B cell (primary cell): ENCODE results near the gene TMEM250. TPM values are rescaled to one million over a fixed set of nuclear protein-coding genes. Genes with fewer than 3 reads are reported as not detected.

Experiments used
- ATAC-seq: fragments of 200-7000 bp; cut with Tn5 transposase; one replicate; pipeline ENCODE4 v1.10.0; 2021; ENCODE audit warnings: low read depth, mild to moderate bottlenecking, moderate number of reproducible peaks, moderate library complexity
- CTCF ChIA-PET: fragments of 350-600 bp; sonication (Branson Sonifier 250); formaldehyde crosslinking; loops from one replicate; lab custom pipeline; 2021; ENCODE audit warnings: antibody characterized with exemption, inconsistent platforms; lab: Charles Lee
- POLR2A ChIA-PET: fragments of 350-600 bp; sonication (Branson Sonifier 250); formaldehyde crosslinking; loops from one replicate; lab custom pipeline; 2021; ENCODE audit warnings: antibody characterized with exemption; lab: Charles Lee
- DNase-seq: peaks from one replicate; pipeline ENCODE4 v3.0.0; 2013
- H2AFZ ChIP-seq: 2 replicates; pipeline ENCODE4 v1.6.1; 2012; ENCODE audit warnings: mild to moderate bottlenecking, low read depth, low read length; ENCODE audit not compliant: insufficient read depth, poor library complexity, severe bottlenecking
- H3K27ac ChIP-seq, 2 donors: 1 replicate in 1 of 2; 2 replicates in 1 of 2; pipeline ENCODE4 v1.5.1; 2012 to 2013; ENCODE audit warnings: low read length in 2 of 2, mild to moderate bottlenecking in 2 of 2, moderate library complexity in 1 of 2
- H3K27me3 ChIP-seq, 4 experiments: fragments of 200-600 bp in 1 of 4; sonication (generic) in 1 of 4; replicated peaks in 1 of 4; 1 replicate in 2 of 4; 2 replicates in 2 of 4; pipeline versions ENCODE4 v1.6.1 to v1.7.0; 2013 to 2016; ENCODE audit warnings: low read length in 3 of 4, mild to moderate bottlenecking in 2 of 4, mixed read lengths in 1 of 4, moderate library complexity in 1 of 4; ENCODE audit not compliant: insufficient read depth in 4 of 4, control insufficient read depth in 3 of 4; ENCODE audit errors: control extremely low read depth in 1 of 4
- H3K36me3 ChIP-seq, 2 experiments: replicated peaks in 1 of 2; 1 replicate in 1 of 2; 2 replicates in 1 of 2; pipeline versions ENCODE4 v1.6.1 to v1.7.1; 2013; ENCODE audit warnings: low read length in 1 of 2; ENCODE audit not compliant: insufficient read depth in 2 of 2, control insufficient read depth in 1 of 2; ENCODE audit errors: control extremely low read depth in 1 of 2, extremely low read depth in 1 of 2
- H3K4me1 ChIP-seq, 2 donors: fragments of 200-600 bp in 1 of 2; sonication (generic) in 1 of 2; 1 replicate in 1 of 2; 2 replicates in 1 of 2; pipeline versions ENCODE4 v1.5.1 to v1.6.1; 2013 to 2017; ENCODE audit warnings: low read length in 2 of 2; ENCODE audit not compliant: control insufficient read depth in 2 of 2, insufficient read depth in 2 of 2
- H3K4me2 ChIP-seq: replicated peaks from 2 replicates; pipeline ENCODE3; 2012; ENCODE audit warnings: mild to moderate bottlenecking, low read depth, low read length; ENCODE audit not compliant: poor library complexity, severe bottlenecking
- H3K4me3 ChIP-seq, 5 experiments: fragments of 200-600 bp in 1 of 5; sonication (generic) in 1 of 5; 1 replicate in 3 of 5; 2 replicates in 2 of 5; pipeline versions ENCODE4 v1.5.1 to v1.7.0; 2011 to 2016; ENCODE audit warnings: low read length in 4 of 5, mild to moderate bottlenecking in 4 of 5, low read depth in 2 of 5, control low read depth in 1 of 5, moderate library complexity in 1 of 5; ENCODE audit not compliant: insufficient read depth in 1 of 5; ENCODE audit errors: control extremely low read depth in 1 of 5, extremely low read depth in 1 of 5
- H3K79me2 ChIP-seq: fragments of 200-600 bp; sonication (generic); one replicate; pipeline ENCODE4 v1.6.0; 2016; ENCODE audit warnings: low read length; ENCODE audit not compliant: control insufficient read depth, insufficient read depth
- H3K9ac ChIP-seq: fragments of 200-600 bp; sonication (generic); 2 replicates; pipeline ENCODE4 v1.6.1; 2017; ENCODE audit warnings: mild to moderate bottlenecking, low read length, moderate library complexity
- H3K9me3 ChIP-seq, 3 donors: one replicate each; pipeline versions ENCODE4 v1.6.1 to v1.7.1; 2013; ENCODE audit warnings: low read length in 2 of 3; ENCODE audit not compliant: control insufficient read depth in 2 of 3, insufficient read depth in 1 of 3; ENCODE audit errors: control extremely low read depth in 1 of 3
- H4K20me1 ChIP-seq: 2 replicates; pipeline ENCODE4 v1.6.0; 2012; ENCODE audit warnings: mild to moderate bottlenecking, low read length; ENCODE audit not compliant: insufficient read depth, control insufficient read depth, poor library complexity, severe bottlenecking
- H3K27ac Mint-ChIP-seq: one replicate; pipeline ENCODE4 v1.8.0; 2021; ENCODE audit warnings: mixed read lengths
- H3K27me3 Mint-ChIP-seq: one replicate; pipeline ENCODE4 v1.8.0; 2021; ENCODE audit warnings: mixed read lengths
- H3K4me1 Mint-ChIP-seq: one replicate; pipeline ENCODE4 v1.8.0; 2021; ENCODE audit warnings: mixed read lengths
- H3K4me3 Mint-ChIP-seq: one replicate; pipeline ENCODE4 v1.8.0; 2021; ENCODE audit warnings: mixed read lengths
- H3K9me3 Mint-ChIP-seq: one replicate; pipeline ENCODE4 v1.8.0; 2022; ENCODE audit warnings: mixed read lengths; ENCODE audit not compliant: insufficient read depth
- CTCF ChIP-seq: fragments of 200-600 bp; IDR thresholded peaks from one replicate; pipeline ENCODE4 v1.8.0; 2022; ENCODE audit warnings: antibody characterized with exemption, mild to moderate bottlenecking
- EZH2 ChIP-seq: IDR thresholded peaks from 2 replicates; pipeline ENCODE4 v1.6.1; 2012; ENCODE audit warnings: borderline replicate concordance, low read depth, mild to moderate bottlenecking, moderate library complexity, low read length; ENCODE audit not compliant: insufficient read depth, poor library complexity, severe bottlenecking
- WGBS: methylation state at CpG from one replicate; pipeline ENCODE4 v1.1.5; 2013; ENCODE audit warnings: missing lambda C conversion rate; ENCODE audit not compliant: insufficient coverage; 5-methylcytosine and 5-hydroxymethylcytosine counted together
- intact Hi-C: fragments of 100-400 bp; cut with micrococcal nuclease; formaldehyde crosslinking; loops from one replicate; pipeline ENCODE4 v1.10.0; 2022
- polyA minus RNA-seq: library from RNA; depleted of rRNA, polyadenylated mRNA; stranded (reverse); fragments of >200 nt; gene quantifications from 2 replicates; pipeline ENCODE4 v1.2.3, GENCODE V29; 2012
- polyA plus RNA-seq: library from polyadenylated mRNA; depleted of rRNA; stranded (reverse); fragments of >200 nt; gene quantifications from 2 replicates; pipeline ENCODE4 v1.2.3, GENCODE V29; 2012
- total RNA-seq, 2 donors: library from RNA; stranded (reverse); fragments of 120-200 nt in 1 of 2; gene quantifications; 1 replicate in 1 of 2; 2 replicates in 1 of 2; pipeline versions ENCODE4 v1.2.3 to v1.2.4, GENCODE V29; 2013 to 2022

Gene TMEM250
- total RNA-seq: 29.6 and 30.4 TPM in 2 replicates
- total RNA-seq (2013): 22.3 TPM
- polyA plus RNA-seq: 5.6 and 11.1 TPM in 2 replicates
- polyA minus RNA-seq: 47.9 and 52.2 TPM in 2 replicates

- H3K27ac Mint-ChIP-seq: peak within 1 kb of the TSS; percentile 94
- Histone ChIP-seq H3K4me2 (peak within 1 kb of the TSS; percentile 92), H3K4me1 (peaks cover 15 to 29% of the 10 kb centered on the region in 2 donors), H3K9ac (peak within 1 kb of the TSS; percentile 88), H3K9me3 (no peaks in the 10 kb centered on the region), H4K20me1 (peaks cover 13% of the 10 kb centered on the region), H2AFZ (peak within 1 kb of the TSS; percentile 87), H3K4me3 (peak within 1 kb of the TSS; percentile 32 to 76 (median 64)), H3K36me3 (peaks cover 0 to 13% of the 10 kb centered on the region in 2 experiments), H3K27me3 (no peaks in the 10 kb centered on the region), H3K27ac (peak within 1 kb of the TSS; percentile 51 to 94), H3K79me2 (peaks cover 24% of the 10 kb centered on the region)
- DNase-seq (peak; percentile 99), ATAC-seq (peak; percentile 87)
- POLR2A ChIA-PET: interaction anchor here (0.8 to 2.0 kb wide), 4 partner anchors 10 to 157 kb away, joined by 3 to 15 read pairs (median 6); partner anchors contain the start of gene UBAC1
- TF ChIP-seq EZH2: no peak
- TF ChIP-seq CTCF: no peak
- peaks cover 14% of the 10 kb centered on the region for H3K4me1 Mint-ChIP-seq
- CTCF ChIA-PET: interaction anchor here (0.9 to 1.5 kb wide), 5 partner anchors 9 to 157 kb away, joined by 3 to 5 read pairs (median 4); partner anchors contain the start of gene UBAC1
- intact Hi-C loops: loop anchor here (1.0 to 2.0 kb wide), 6 partner anchors 9 to 245 kb away; partner anchors contain the start of genes DNLZ, QSOX2 and UBAC1
- WGBS: under 1% methylated on average over 112 of the region's 112 CpGs
- H3K9me3 Mint-ChIP-seq: no peaks in the 10 kb centered on the region
- H3K4me3 Mint-ChIP-seq: peak within 1 kb of the TSS; percentile 87
- no peaks in the 10 kb centered on the region for H3K27me3 Mint-ChIP-seq
Observed at GRCh38 chr9:136118320-136119060, at the start of gene TMEM250. TSS of gene TMEM250 (minus strand) at chr9:136118875. CDS start at chr9:136116900, 1,975 bp downstream.
